ENCODE data around the gene GSTO2.

The GSTO2 gene

GRCh38 chr10:104351061-104351702 lies 82.2 kb downstream of the GSTO2 start:
- Histone ChIP-seq H3K9me3 (ENCODE audit: control insufficient read depth, insufficient read depth, low read depth, low read length) (no peaks in the 10 kb centered on the region), H3K4me1 (ENCODE audit: control insufficient read depth, insufficient read depth, low read length) (peaks cover 4% of the 10 kb centered on the region; the same call in 1 of the 2 replicates), H3K27ac (ENCODE audit: extremely low read depth, low read depth, low read length) (no peak overlapping the region), H3K36me3 (ENCODE audit: control insufficient read depth in 2 of 2, insufficient read depth in 1 of 2, low read length in 2 of 2) (no peaks in the 10 kb centered on the region), H3K4me3 (ENCODE audit: low read depth, low read length) (no peak overlapping the region)
- POLR2A ChIA-PET: interaction anchor here (0.8 to 1.1 kb wide), 2 partner anchors 13 to 15 kb away, joined by 3 read pairs; partner anchors contain the start of gene ITPRIP
- TF ChIP-seq ZNF354C (tag by site-specific recombination; IDR thresholded peaks at IDR 0.05; ENCODE audit: borderline replicate concordance, low read depth): no peak
- TF ChIP-seq FEZF1 (tag by site-specific recombination; IDR thresholded peaks at IDR 0.05): no peak
- TF ChIP-seq ZNF473 (tag by site-specific recombination; IDR thresholded peaks at IDR 0.05): no peak
- no peak for TF ChIP-seq KLF7 (tag by site-specific recombination; IDR thresholded peaks at IDR 0.05; ENCODE audit: borderline replicate concordance)
- TF ChIP-seq AEBP2 (tag by site-specific recombination; IDR thresholded peaks at IDR 0.05; ENCODE audit: borderline replicate concordance): no peak
- TF ChIP-seq, protein P1, sequence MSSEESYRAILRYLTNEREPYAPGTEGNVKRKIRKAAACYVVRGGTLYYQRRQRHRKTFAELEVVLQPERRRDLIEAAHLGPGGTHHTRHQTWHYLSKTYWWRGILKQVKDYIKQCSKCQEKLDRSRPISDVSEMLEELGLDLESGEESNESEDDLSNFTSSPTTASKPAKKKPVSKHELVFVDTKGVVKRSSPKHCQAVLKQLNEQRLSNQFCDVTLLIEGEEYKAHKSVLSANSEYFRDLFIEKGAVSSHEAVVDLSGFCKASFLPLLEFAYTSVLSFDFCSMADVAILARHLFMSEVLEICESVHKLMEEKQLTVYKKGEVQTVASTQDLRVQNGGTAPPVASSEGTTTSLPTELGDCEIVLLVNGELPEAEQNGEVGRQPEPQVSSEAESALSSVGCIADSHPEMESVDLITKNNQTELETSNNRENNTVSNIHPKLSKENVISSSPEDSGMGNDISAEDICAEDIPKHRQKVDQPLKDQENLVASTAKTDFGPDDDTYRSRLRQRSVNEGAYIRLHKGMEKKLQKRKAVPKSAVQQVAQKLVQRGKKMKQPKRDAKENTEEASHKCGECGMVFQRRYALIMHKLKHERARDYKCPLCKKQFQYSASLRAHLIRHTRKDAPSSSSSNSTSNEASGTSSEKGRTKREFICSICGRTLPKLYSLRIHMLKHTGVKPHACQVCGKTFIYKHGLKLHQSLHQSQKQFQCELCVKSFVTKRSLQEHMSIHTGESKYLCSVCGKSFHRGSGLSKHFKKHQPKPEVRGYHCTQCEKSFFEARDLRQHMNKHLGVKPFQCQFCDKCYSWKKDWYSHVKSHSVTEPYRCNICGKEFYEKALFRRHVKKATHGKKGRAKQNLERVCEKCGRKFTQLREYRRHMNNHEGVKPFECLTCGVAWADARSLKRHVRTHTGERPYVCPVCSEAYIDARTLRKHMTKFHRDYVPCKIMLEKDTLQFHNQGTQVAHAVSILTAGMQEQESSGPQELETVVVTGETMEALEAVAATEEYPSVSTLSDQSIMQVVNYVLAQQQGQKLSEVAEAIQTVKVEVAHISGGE (tag by site-specific recombination; conservative IDR thresholded peaks at IDR 0.05; ENCODE audit: low read depth): no peak
- TF ChIP-seq ZNF416 (tag by site-specific recombination; IDR thresholded peaks at IDR 0.05): no peak
- no peak for TF ChIP-seq REPIN1 (tag by site-specific recombination; IDR thresholded peaks at IDR 0.05; ENCODE audit: low read depth)
- no peak for TF ChIP-seq ZNF747 (tag by site-specific recombination; IDR thresholded peaks at IDR 0.05)
- TF ChIP-seq ZNF785 (tag by site-specific recombination; IDR thresholded peaks at IDR 0.05): no peak
- TF ChIP-seq MEIS1 (CRISPR knock-in tag; IDR thresholded peaks at IDR 0.05; ENCODE audit: borderline replicate concordance): no peak
- no peak for TF ChIP-seq ZNF175 (tag by site-specific recombination; IDR thresholded peaks at IDR 0.05)
- no peak for TF ChIP-seq ZNF423 (tag by site-specific recombination; IDR thresholded peaks at IDR 0.05)
- TF ChIP-seq, protein P2, sequence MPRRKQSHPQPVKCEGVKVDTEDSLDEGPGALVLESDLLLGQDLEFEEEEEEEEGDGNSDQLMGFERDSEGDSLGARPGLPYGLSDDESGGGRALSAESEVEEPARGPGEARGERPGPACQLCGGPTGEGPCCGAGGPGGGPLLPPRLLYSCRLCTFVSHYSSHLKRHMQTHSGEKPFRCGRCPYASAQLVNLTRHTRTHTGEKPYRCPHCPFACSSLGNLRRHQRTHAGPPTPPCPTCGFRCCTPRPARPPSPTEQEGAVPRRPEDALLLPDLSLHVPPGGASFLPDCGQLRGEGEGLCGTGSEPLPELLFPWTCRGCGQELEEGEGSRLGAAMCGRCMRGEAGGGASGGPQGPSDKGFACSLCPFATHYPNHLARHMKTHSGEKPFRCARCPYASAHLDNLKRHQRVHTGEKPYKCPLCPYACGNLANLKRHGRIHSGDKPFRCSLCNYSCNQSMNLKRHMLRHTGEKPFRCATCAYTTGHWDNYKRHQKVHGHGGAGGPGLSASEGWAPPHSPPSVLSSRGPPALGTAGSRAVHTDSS (tag by site-specific recombination; IDR thresholded peaks at IDR 0.05): no peak
- TF ChIP-seq ZNF138 (tag by site-specific recombination; IDR thresholded peaks at IDR 0.05; ENCODE audit: borderline replicate concordance): no peak
- no peak for TF ChIP-seq ZNF239 (tag by site-specific recombination; IDR thresholded peaks at IDR 0.05)
- no peak for TF ChIP-seq ZNF514 (tag by site-specific recombination; IDR thresholded peaks at IDR 0.05)
- TF ChIP-seq, protein P3, sequence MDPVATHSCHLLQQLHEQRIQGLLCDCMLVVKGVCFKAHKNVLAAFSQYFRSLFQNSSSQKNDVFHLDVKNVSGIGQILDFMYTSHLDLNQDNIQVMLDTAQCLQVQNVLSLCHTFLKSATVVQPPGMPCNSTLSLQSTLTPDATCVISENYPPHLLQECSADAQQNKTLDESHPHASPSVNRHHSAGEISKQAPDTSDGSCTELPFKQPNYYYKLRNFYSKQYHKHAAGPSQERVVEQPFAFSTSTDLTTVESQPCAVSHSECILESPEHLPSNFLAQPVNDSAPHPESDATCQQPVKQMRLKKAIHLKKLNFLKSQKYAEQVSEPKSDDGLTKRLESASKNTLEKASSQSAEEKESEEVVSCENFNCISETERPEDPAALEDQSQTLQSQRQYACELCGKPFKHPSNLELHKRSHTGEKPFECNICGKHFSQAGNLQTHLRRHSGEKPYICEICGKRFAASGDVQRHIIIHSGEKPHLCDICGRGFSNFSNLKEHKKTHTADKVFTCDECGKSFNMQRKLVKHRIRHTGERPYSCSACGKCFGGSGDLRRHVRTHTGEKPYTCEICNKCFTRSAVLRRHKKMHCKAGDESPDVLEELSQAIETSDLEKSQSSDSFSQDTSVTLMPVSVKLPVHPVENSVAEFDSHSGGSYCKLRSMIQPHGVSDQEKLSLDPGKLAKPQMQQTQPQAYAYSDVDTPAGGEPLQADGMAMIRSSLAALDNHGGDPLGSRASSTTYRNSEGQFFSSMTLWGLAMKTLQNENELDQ (tag by site-specific recombination; IDR thresholded peaks at IDR 0.05; ENCODE audit: low read depth): no peak
- CTCF ChIA-PET: interaction anchor here (0.6 to 13.7 kb wide), 21 partner anchors 10 to 548 kb away, joined by 3 to 289 read pairs (median 7); partner anchors contain the start of gene ITPRIP
